Measurements from ENCODE around the gene TCF25. TPM values are rescaled to one million over a fixed set of nuclear protein-coding genes. Genes with fewer than 3 reads are reported as not detected.

Gene TCF25
- total RNA-seq, 4 donors from 2014 or later = 126 to 151 (median 137) TPM

DNA sequence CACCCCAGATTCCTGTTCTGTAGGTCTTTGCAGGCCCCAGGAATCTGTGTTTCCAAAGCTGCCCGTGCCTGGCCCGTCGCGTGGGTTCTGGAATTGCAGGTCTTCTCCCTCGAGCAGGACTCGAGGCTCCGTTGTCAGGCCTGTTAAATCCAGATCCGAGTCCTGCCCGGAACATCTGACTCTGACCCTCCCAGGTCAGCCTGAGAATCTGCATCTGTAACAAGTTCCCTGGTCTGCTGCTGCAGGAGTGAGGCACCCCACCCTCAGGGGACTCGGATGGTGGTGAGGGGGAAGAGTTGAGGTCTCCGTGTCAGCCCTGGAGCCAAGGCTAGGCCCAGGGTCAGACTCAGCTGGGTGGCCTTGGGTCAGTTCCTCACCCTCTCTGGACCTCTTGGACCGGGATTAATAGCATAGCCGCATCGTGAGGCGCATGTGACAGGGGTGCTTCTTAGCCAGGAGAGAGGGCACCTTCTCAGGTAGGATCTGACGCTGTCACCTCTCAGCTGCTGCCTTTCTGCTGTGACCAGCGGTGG, 36.3 kb upstream of the TCF25 start:
- WGBS = 92% methylated on average over 9 of the region's 17 CpGs
- Histone ChIP-seq H3K4me1 (no peaks in the 10 kb centered on the region), H3K4me3 (no peak overlapping the region), H3K9me3 (no peaks in the 10 kb centered on the region), H3K27ac (replicated peaks in 1 of 4) (no peak overlapping the region), H3K27me3 (no peaks in the 10 kb centered on the region), H3K36me3 (no peaks in the 10 kb centered on the region)
- intact Hi-C loops (cut with DNase I) = no loop called here
- TF ChIP-seq POLR2AphosphoS5 (IDR thresholded peaks at IDR 0.05) (no peak), EP300 (IDR thresholded peaks at IDR 0.05) (no peak)
- DNase-seq (ENCODE audit: extremely low spot score) = no peak

DNA sequence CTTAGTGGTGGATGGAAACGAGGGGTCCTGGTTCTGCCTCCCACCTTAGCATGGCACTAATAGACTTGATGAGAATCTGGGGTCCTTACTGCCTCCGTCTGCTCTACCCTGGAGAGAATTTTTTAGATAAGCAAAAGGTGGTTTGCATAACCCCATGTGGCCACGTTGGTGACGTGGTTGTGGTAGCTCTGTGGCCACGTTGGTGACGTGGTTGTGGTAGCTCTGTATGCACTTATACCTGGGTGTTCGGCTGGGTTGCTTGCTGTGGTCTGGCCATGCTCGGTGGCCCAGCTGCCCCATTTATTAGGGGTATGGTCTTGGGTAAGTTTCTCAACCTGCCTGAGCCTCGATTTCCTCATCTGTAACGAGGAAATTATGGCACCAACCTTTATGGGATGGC, 32.1 kb upstream of the TCF25 start:
- Histone ChIP-seq H3K36me3 (no peaks in the 10 kb centered on the region), H3K4me1 (no peaks in the 10 kb centered on the region), H3K4me3 (no peak overlapping the region), H3K27ac (replicated peaks in 1 of 4) (no peak overlapping the region), H3K9me3 (no peaks in the 10 kb centered on the region), H3K27me3 (no peaks in the 10 kb centered on the region)
- intact Hi-C loops (cut with DNase I) = no loop called here
- TF ChIP-seq POLR2A (IDR thresholded peaks at IDR 0.05; ENCODE audit: low read depth) = no peak
- TF ChIP-seq POLR2AphosphoS5 (IDR thresholded peaks at IDR 0.05) = no peak
- TF ChIP-seq EP300 (IDR thresholded peaks at IDR 0.05) = no peak
- TF ChIP-seq, protein P1, sequence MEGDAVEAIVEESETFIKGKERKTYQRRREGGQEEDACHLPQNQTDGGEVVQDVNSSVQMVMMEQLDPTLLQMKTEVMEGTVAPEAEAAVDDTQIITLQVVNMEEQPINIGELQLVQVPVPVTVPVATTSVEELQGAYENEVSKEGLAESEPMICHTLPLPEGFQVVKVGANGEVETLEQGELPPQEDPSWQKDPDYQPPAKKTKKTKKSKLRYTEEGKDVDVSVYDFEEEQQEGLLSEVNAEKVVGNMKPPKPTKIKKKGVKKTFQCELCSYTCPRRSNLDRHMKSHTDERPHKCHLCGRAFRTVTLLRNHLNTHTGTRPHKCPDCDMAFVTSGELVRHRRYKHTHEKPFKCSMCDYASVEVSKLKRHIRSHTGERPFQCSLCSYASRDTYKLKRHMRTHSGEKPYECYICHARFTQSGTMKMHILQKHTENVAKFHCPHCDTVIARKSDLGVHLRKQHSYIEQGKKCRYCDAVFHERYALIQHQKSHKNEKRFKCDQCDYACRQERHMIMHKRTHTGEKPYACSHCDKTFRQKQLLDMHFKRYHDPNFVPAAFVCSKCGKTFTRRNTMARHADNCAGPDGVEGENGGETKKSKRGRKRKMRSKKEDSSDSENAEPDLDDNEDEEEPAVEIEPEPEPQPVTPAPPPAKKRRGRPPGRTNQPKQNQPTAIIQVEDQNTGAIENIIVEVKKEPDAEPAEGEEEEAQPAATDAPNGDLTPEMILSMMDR (IDR thresholded peaks at IDR 0.05) = no peak
- WGBS = 86% methylated on average over 10 of the region's 10 CpGs
- no peak for DNase-seq (ENCODE audit: extremely low spot score)

GRCh38 chr16:89842471-89843408, 30.7 kb upstream of the TCF25 start:
- H3K27ac ChIP-seq (replicated peaks in 1 of 4) = no peak overlapping the region
- H3K4me3 ChIP-seq = no peak overlapping the region
- H3K9me3 ChIP-seq = no peaks in the 10 kb centered on the region
- H3K27me3 ChIP-seq = no peaks in the 10 kb centered on the region
- TF ChIP-seq EP300 (IDR thresholded peaks at IDR 0.05) (no peak), POLR2AphosphoS5 (IDR thresholded peaks at IDR 0.05) (no peak), POLR2A (IDR thresholded peaks at IDR 0.05; ENCODE audit: low read depth) (no peak)
- TF ChIP-seq, protein P1 (IDR thresholded peaks at IDR 0.05) = no peak
- DNase-seq (ENCODE audit: extremely low spot score) = no peak
- H3K4me1 ChIP-seq = peaks cover 0 to under 1% (median 0%) of the 10 kb centered on the region in 4 donors
- H3K36me3 ChIP-seq = no peaks in the 10 kb centered on the region
- WGBS = 76% methylated on average over 22 of the region's 26 CpGs
- intact Hi-C loops (cut with DNase I) = no loop called here

DNA sequence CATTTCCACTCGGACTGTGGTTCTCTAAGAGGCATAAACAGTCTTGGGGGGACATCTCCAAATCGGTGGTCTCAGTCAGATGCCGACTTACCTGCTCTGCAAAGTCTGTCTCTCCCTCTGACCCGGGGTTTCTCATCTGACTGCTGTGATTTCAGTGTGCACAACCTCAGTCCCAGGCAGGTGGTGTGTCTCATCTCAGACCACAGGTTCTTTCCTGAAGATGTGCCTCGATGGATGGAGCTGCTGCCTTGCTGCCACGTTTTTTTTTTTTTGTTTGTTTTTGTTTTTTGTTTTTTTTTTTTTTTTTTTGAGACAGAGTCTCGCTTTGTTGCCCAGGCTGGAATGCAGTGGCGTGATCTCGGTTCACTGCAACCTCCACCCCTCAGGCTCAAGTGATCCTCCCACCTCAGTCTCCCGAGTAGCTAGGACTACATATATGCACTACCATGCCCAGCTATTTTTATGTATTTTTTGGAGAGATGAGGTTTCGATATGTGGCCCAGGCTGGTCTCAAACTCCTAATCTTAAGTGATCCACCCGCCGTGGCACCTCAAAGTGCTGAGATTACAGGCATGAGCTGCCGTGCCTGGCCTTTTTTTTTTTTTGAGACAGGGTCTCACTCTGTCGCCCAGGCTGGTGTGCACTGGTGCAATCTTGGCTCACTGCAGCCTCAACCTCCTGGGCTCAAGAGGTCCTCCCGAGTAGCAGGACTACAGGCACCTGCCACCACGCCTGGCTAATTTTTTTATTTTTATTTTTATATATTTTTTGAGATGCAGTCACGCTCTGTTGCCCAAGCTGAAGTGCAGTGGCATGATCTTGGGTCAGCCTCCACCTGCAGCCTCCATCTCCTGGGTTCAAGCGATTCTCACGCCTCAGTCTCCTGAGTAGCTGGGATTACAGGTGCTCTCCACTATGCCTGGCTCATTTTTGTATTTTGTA, 29.7 kb upstream of the TCF25 start:
- DNase-seq (ENCODE audit: extremely low spot score) = no peak
- intact Hi-C loops (cut with DNase I) = no loop called here
- WGBS = 85% methylated on average over 16 of the region's 20 CpGs
- H3K36me3 ChIP-seq = no peaks in the 10 kb centered on the region
- H3K4me3 ChIP-seq = no peak overlapping the region
- TF ChIP-seq POLR2A (IDR thresholded peaks at IDR 0.05; ENCODE audit: low read depth) (no peak), POLR2AphosphoS5 (IDR thresholded peaks at IDR 0.05) (no peak), EP300 (IDR thresholded peaks at IDR 0.05) (no peak)
- TF ChIP-seq, protein P1 (IDR thresholded peaks at IDR 0.05) = no peak
- H3K4me1 ChIP-seq = peaks cover 0 to 5% (median 0%) of the 10 kb centered on the region in 4 donors
- no peaks in the 10 kb centered on the region for H3K9me3 ChIP-seq
- H3K27ac ChIP-seq (replicated peaks in 1 of 4) = no peak overlapping the region
- H3K27me3 ChIP-seq = no peaks in the 10 kb centered on the region
